ENCODE measurements around the gene CSMD2. TPM values are rescaled to one million over a fixed set of nuclear protein-coding genes. Genes with fewer than 3 reads are reported as not detected.
A peak's percentile ranks its signal among the peaks of the same experiment; 100 is the strongest.

CSMD2 gene
- total and polyA plus RNA-seq, 2 of the 8 experiments (the other 6 are each of a cell fraction or from before 2014, with no cell fraction given) = 7.0 to 14.7 TPM

- TF ChIP-seq HDAC2 (IDR thresholded peaks at IDR 0.05; ENCODE audit: borderline replicate concordance in 1 of 2, low read depth in 2 of 2, low read length in 2 of 2) = 0 out of 4 replicates have a peak, but pooled peaks have one; percentile 5 to 21
Measured at GRCh38 chr1:34163792-34164731, 968 bp downstream of the CSMD2 start (continued).
